ENCODE measurements around the gene NLRC3. TPM values are rescaled to one million over a fixed set of nuclear protein-coding genes. Genes with fewer than 3 reads are reported as not detected.
A peak's percentile ranks its signal among the peaks of the same experiment; 100 is the strongest.

Gene NLRC3
- polyA plus RNA-seq, 2 donors, result 0.41 to 0.81 TPM

DNA sequence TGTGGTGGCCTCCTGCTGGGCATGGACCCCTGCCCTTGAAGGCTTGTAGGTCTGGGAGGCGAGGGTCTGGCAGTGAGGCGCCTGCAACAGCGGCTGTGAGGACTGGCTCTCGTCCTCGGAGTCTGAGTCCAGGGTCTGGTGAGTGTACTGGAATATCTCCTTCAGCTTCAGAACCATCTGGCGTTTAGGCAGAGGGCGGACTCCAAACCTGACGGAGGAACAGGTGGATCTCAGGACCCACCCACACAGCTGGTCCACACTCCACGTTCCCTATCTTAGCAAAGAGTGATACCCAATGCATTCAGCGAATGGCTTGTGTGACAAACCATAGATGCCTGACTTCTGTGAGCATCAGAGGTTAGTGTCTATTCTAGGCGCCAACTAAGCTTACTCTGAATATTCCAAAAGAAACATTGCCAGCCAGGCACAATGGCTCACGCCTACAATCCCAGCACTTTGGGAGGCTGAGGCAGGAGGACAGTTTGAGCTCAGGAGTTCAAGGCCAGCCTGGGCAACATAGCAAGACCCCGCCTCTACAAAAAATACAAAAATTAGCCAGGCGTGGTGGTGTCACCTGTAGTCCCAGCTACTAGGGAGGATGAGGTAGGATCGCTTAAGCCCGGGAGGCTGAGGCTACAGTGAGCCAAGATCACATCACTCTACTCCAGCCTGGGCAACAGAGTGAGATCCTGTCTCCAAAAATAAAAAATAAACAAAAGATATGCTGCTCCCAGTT, 6.3 kb upstream of the NLRC3 start:
- Histone ChIP-seq H3K36me3 (ENCODE audit: control insufficient read depth in 2 of 2, insufficient read depth in 2 of 2, low read length in 1 of 2) (peaks cover 0 to 18% of the 10 kb centered on the region in 2 donors), H3K9me3 (ENCODE audit: control insufficient read depth in 2 of 2, insufficient read depth in 1 of 2, low read depth in 1 of 2, low read length in 1 of 2) (no peaks in the 10 kb centered on the region), H3K27ac (ENCODE audit: low read depth in 2 of 2, low read length in 1 of 2) (no peak overlapping the region), H3K4me1 (ENCODE audit: control insufficient read depth in 2 of 2, insufficient read depth in 2 of 2, low read length in 1 of 2) (peaks cover 0 to 3% of the 10 kb centered on the region in 2 donors), H3K4me3 (ENCODE audit: low read depth in 1 of 2, low read length in 2 of 2) (no peak overlapping the region), H3K27me3 (ENCODE audit: control insufficient read depth in 1 of 2, insufficient read depth in 2 of 2, low read length in 2 of 2) (no peaks in the 10 kb centered on the region)
- WGBS, 2 donors, result 96% methylated on average over 16 of the region's 16 CpGs

DNA sequence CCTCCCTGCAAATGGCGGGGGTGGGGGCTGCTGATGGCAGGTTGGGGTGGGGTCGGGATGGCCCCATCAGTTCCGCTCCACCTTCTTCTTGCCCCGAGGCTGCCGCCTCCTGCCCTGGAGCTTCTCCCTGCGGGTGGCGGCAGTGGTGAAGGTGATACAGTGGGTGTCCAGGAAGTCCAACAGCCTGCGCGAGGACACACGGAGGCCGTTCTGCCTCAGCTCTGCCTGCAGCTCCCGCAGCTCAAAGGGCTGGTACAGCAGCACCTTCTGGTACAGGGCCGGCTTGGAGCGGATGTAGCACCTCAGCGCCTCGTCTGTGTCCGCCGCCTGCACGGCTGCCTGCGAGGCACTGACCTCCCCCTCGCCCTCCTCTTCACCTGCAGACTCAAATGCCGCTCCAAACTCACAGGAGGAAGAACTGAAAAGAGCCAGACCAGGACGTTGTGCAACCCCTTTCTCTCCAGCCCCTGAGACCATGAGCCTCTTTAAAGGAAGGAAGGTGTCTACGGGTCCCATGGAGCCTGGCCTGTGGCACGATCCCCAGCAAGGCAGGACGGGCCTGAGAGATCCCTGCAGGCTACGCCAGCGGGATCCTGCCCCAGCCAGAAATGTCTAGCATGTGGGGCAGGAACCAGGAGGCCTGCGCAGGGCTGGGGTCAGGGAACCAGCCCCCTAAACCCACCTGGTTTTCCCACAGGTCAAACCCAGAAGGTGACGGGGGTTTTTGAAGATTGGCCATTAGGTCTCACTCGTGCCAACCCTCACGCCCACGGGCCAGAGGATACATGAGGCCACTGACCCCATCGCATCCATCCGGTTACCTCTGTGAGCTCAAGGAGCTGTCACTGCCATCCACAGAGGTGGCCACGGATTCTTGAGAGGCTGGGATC, 5.3 kb upstream of the NLRC3 start:
- Histone ChIP-seq H3K27ac (ENCODE audit: low read depth in 2 of 2, low read length in 1 of 2) (no peak overlapping the region), H3K27me3 (ENCODE audit: control insufficient read depth in 1 of 2, insufficient read depth in 2 of 2, low read length in 2 of 2) (no peaks in the 10 kb centered on the region), H3K4me3 (ENCODE audit: low read depth in 1 of 2, low read length in 2 of 2) (no peak overlapping the region), H3K36me3 (ENCODE audit: control insufficient read depth in 2 of 2, insufficient read depth in 2 of 2, low read length in 1 of 2) (peaks cover 0 to 18% of the 10 kb centered on the region in 2 donors), H3K4me1 (ENCODE audit: control insufficient read depth in 2 of 2, insufficient read depth in 2 of 2, low read length in 1 of 2) (peaks cover 0 to 3% of the 10 kb centered on the region in 2 donors), H3K9me3 (ENCODE audit: control insufficient read depth in 2 of 2, insufficient read depth in 1 of 2, low read depth in 1 of 2, low read length in 1 of 2) (no peaks in the 10 kb centered on the region)
- WGBS, 2 donors, result 92 to 93% methylated on average over 36 of the region's 36 CpGs

DNA sequence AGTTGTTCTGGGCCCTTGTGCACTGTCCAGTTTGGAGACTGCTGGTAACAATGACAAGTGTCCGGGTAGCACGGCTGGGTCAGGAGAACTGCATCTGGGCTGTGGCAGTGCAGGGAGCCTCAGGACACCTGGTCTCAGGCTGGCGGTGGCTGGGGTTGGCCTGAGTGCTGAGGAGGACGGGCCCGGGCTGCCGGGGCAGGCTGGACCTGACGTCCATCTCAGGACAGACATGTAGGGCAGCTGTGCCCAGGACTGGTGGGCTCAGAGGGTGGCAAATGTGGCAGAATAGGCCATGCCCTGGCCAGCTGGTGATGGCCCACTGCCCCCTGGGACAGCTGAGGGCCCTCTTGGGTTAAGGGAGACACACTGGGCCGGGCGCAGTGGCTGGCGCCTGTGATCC, 4.2 kb upstream of the NLRC3 start:
- WGBS, 2 donors, result 94 to 98% methylated on average over 10 of the region's 10 CpGs
- H3K4me3 ChIP-seq (ENCODE audit: low read depth in 1 of 2, low read length in 2 of 2), result no peak overlapping the region
- H3K4me1 ChIP-seq (ENCODE audit: control insufficient read depth in 2 of 2, insufficient read depth in 2 of 2, low read length in 1 of 2), result peaks cover 0 to 3% of the 10 kb centered on the region in 2 donors
- peaks cover 0 to 18% of the 10 kb centered on the region in 2 donors for H3K36me3 ChIP-seq (ENCODE audit: control insufficient read depth in 2 of 2, insufficient read depth in 2 of 2, low read length in 1 of 2)
- no peaks in the 10 kb centered on the region for H3K27me3 ChIP-seq (ENCODE audit: control insufficient read depth in 1 of 2, insufficient read depth in 2 of 2, low read length in 2 of 2)
- H3K27ac ChIP-seq (ENCODE audit: low read depth in 2 of 2, low read length in 1 of 2), result no peak overlapping the region
- no peaks in the 10 kb centered on the region for H3K9me3 ChIP-seq (ENCODE audit: control insufficient read depth in 2 of 2, insufficient read depth in 1 of 2, low read depth in 1 of 2, low read length in 1 of 2)

DNA sequence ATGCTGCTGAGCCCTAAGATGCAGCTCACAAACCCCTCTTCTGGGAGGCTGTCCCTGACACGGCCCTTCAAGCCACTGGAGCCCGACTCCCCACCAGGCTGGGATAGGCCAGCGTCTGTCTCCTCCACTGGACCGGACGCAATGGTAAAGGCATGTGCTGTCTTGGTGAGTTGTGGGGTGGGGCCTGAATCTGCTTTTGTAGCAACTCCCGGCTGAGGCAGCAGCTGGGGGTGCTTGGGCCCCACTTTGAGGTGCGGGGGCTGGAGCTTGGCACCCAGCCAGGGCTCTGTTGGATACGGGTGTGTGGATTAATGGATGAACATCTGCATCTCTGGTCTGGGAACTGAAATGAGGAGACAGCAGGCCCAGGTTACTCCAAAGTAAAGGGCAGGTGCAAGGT, 3.5 kb upstream of the NLRC3 start:
- Histone ChIP-seq H3K9me3 (ENCODE audit: control insufficient read depth in 2 of 2, insufficient read depth in 1 of 2, low read depth in 1 of 2, low read length in 1 of 2) (no peaks in the 10 kb centered on the region), H3K4me3 (ENCODE audit: low read depth in 1 of 2, low read length in 2 of 2) (no peak overlapping the region), H3K27ac (ENCODE audit: low read depth in 2 of 2, low read length in 1 of 2) (no peak overlapping the region), H3K36me3 (ENCODE audit: control insufficient read depth in 2 of 2, insufficient read depth in 2 of 2, low read length in 1 of 2) (peaks cover 0 to 18% of the 10 kb centered on the region in 2 donors), H3K4me1 (ENCODE audit: control insufficient read depth in 2 of 2, insufficient read depth in 2 of 2, low read length in 1 of 2) (peaks cover 0 to 3% of the 10 kb centered on the region in 2 donors), H3K27me3 (ENCODE audit: control insufficient read depth in 1 of 2, insufficient read depth in 2 of 2, low read length in 2 of 2) (no peaks in the 10 kb centered on the region)
- 41 to 55% methylated on average over 8 of the region's 8 CpGs for WGBS, 2 donors

DNA sequence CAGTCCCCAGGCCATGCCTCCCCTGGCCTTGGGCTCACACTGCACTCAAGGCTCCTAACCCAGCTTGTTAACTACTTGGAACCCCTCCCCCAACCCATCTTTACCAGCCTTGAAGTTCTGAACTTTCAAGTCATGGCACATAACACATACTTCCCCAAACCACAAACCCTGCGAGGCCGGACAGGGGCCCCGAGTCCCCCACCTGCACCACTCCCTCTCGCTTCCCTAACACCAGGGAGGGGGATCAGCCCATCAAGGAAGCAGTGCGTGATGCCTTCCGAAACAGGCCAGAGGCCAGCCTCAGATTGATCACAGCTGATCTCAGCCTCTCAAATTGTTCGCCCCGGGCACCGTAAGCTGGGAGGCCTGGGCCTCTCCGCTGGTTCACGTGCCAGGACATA, 3.0 kb upstream of the NLRC3 start:
- no peak overlapping the region for H3K27ac ChIP-seq (ENCODE audit: low read depth in 2 of 2, low read length in 1 of 2)
- peaks cover 0 to 3% of the 10 kb centered on the region in 2 donors for H3K4me1 ChIP-seq (ENCODE audit: control insufficient read depth in 2 of 2, insufficient read depth in 2 of 2, low read length in 1 of 2)
- H3K36me3 ChIP-seq (ENCODE audit: control insufficient read depth in 2 of 2, insufficient read depth in 2 of 2, low read length in 1 of 2), result peaks cover 0 to 18% of the 10 kb centered on the region in 2 donors
- no peaks in the 10 kb centered on the region for H3K27me3 ChIP-seq (ENCODE audit: control insufficient read depth in 1 of 2, insufficient read depth in 2 of 2, low read length in 2 of 2)
- WGBS, 2 donors, result 49 to 72% methylated on average over 11 of the region's 11 CpGs
- H3K4me3 ChIP-seq (ENCODE audit: low read depth in 1 of 2, low read length in 2 of 2), result no peak overlapping the region
- no peaks in the 10 kb centered on the region for H3K9me3 ChIP-seq (ENCODE audit: control insufficient read depth in 2 of 2, insufficient read depth in 1 of 2, low read depth in 1 of 2, low read length in 1 of 2)

DNA sequence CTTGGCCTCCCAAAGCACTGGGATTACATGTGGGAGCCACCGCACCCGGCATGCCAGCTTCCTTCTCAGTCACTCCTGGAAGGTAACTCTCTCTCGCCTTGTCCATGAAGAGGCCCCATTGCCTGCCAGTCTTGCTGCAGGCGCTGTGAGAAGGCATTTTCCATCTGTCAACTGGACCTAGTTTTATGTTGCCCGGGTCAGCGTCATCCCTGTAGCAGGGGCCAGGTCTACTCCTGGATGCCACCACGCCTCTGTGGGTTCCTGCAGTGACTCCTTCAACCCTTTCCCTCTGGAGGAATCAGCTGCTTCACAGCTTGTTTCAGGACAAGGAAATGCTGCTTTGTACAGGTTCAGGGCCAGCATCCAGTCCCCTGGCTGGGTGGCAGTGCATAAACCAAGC, 2.6 kb upstream of the NLRC3 start:
- WGBS, 2 donors, result 92 to 94% methylated on average over 7 of the region's 7 CpGs
- Histone ChIP-seq H3K4me1 (ENCODE audit: control insufficient read depth in 2 of 2, insufficient read depth in 2 of 2, low read length in 1 of 2) (peaks cover 0 to 3% of the 10 kb centered on the region in 2 donors), H3K9me3 (ENCODE audit: control insufficient read depth in 2 of 2, insufficient read depth in 1 of 2, low read depth in 1 of 2, low read length in 1 of 2) (no peaks in the 10 kb centered on the region), H3K27me3 (ENCODE audit: control insufficient read depth in 1 of 2, insufficient read depth in 2 of 2, low read length in 2 of 2) (no peaks in the 10 kb centered on the region), H3K27ac (ENCODE audit: low read depth in 2 of 2, low read length in 1 of 2) (no peak overlapping the region), H3K4me3 (ENCODE audit: low read depth in 1 of 2, low read length in 2 of 2) (no peak overlapping the region), H3K36me3 (ENCODE audit: control insufficient read depth in 2 of 2, insufficient read depth in 2 of 2, low read length in 1 of 2) (peaks cover 0 to 18% of the 10 kb centered on the region in 2 donors)

DNA sequence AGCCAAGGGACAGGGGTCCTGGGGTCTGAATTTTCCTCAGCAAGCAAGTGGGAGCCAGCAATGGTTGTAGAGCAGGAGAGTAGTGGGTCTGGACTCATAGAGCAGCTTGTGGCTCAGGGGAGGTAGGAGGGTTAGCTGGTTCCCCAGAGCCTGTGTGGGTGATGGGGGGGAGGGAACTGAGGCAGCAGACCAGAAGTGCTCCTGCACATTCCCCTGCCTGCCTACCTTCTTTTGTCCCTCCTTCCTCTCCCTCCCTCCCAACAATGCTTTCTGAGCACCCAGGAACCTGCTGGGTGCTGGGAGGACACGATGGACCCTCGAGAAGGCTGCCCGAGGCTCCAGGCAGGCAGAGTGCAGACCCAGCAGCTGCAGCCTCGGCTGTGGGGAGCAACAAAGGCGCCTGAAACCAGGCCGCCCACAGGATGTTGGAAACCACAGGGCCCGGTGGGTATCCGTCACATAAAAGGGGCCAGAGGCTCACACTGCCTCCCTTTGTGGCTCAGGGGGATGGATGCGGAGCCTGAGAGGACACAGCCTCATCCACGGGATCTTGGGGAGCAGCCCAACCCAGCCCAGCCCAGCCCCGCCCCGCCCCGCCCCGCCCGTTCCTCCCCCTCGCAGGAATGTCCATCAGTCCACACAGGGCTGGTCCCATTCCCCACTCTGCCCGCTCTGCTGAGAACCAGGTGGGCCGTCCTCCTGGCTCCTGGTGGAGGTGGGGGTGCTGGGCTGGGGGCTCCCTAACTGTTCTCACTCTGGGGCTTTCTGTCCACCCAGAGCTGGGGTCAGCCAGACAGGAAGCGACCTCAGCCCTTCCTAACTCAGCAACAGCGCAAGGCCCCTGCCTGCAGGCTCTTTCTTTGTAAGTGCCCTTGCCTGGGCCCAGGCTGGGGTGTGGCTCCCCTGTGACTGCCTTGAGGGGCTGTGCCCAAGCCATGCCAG, 1.7 kb upstream of the NLRC3 start:
- Histone ChIP-seq H3K27me3 (ENCODE audit: control insufficient read depth in 1 of 2, insufficient read depth in 2 of 2, low read length in 2 of 2) (no peaks in the 10 kb centered on the region), H3K36me3 (ENCODE audit: control insufficient read depth in 2 of 2, insufficient read depth in 2 of 2, low read length in 1 of 2) (peaks cover 0 to 16% of the 10 kb centered on the region in 2 donors), H3K4me1 (ENCODE audit: control insufficient read depth in 2 of 2, insufficient read depth in 2 of 2, low read length in 1 of 2) (peaks cover 0 to 3% of the 10 kb centered on the region in 2 donors), H3K9me3 (ENCODE audit: control insufficient read depth in 2 of 2, insufficient read depth in 1 of 2, low read depth in 1 of 2, low read length in 1 of 2) (no peaks in the 10 kb centered on the region), H3K27ac (ENCODE audit: low read depth in 2 of 2, low read length in 1 of 2) (peak overlapping the region in 1 of 2 donors; percentile 18), H3K4me3 (ENCODE audit: low read depth in 1 of 2, low read length in 2 of 2) (no peak overlapping the region)
- WGBS, 2 donors, result 38 to 43% methylated on average over 18 to 20 of the region's 20 CpGs

DNA sequence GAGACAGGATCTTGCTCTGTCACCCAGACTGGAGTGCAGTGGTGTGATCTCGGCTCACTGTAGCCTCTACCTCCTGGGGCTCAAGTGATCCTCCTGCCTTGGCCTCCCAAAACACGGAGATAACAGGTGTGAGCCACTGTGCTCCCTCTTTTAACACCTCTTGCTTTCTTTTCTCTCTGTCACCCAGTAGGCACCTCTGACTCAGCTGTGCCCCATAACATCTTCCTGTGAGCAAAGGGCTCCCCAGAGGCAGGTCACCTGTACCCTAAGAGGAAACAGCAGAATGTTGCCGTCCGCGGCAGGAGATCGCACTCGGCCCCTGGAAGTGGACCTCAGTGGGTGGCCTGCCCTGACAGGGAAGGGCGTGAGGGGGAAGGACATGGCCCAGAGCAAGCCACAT, 918 bp upstream of the NLRC3 start:
- peaks cover 0 to 3% of the 10 kb centered on the region in 2 donors for H3K4me1 ChIP-seq (ENCODE audit: control insufficient read depth in 2 of 2, insufficient read depth in 2 of 2, low read length in 1 of 2)
- H3K36me3 ChIP-seq (ENCODE audit: control insufficient read depth in 2 of 2, insufficient read depth in 2 of 2, low read length in 1 of 2), result peaks cover 0 to 9% of the 10 kb centered on the region in 2 donors
- no peaks in the 10 kb centered on the region for H3K9me3 ChIP-seq (ENCODE audit: control insufficient read depth in 2 of 2, insufficient read depth in 1 of 2, low read depth in 1 of 2, low read length in 1 of 2)
- WGBS, 2 donors, result 71 to 83% methylated on average over 8 of the region's 8 CpGs
- no peak overlapping the region for H3K27ac ChIP-seq (ENCODE audit: low read depth in 2 of 2, low read length in 1 of 2)
- no peaks in the 10 kb centered on the region for H3K27me3 ChIP-seq (ENCODE audit: control insufficient read depth in 1 of 2, insufficient read depth in 2 of 2, low read length in 2 of 2)
- H3K4me3 ChIP-seq (ENCODE audit: low read depth in 1 of 2, low read length in 2 of 2), result no peak overlapping the region

DNA sequence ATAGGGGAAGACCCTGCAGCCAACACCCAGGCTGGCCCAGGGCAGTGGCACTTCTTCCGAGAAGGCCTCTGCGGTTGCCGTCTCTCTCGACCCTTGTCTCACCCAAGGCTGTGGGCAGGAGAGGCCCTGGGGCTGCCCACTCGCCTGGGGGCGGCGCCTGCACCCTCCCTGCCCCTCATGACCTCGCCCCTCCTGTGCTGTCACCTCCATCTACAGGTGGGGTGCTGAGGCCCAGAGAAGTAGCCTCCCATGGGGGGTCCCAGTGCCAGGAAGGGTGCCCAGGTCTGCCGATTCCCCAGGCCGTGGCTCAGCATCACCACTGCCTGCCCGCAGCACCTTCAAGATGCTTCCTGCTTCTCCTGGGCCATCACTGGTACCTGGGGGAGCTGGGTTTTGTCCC, 992 bp downstream of the NLRC3 start:
- Histone ChIP-seq H3K9me3 (ENCODE audit: control insufficient read depth in 2 of 2, insufficient read depth in 1 of 2, low read depth in 1 of 2, low read length in 1 of 2) (no peaks in the 10 kb centered on the region), H3K27me3 (ENCODE audit: control insufficient read depth in 1 of 2, insufficient read depth in 2 of 2, low read length in 2 of 2) (no peaks in the 10 kb centered on the region), H3K4me1 (ENCODE audit: control insufficient read depth in 2 of 2, insufficient read depth in 2 of 2, low read length in 1 of 2) (peaks cover 0 to 3% of the 10 kb centered on the region in 2 donors), H3K27ac (ENCODE audit: low read depth in 2 of 2, low read length in 1 of 2) (no peak overlapping the region), H3K4me3 (ENCODE audit: low read depth in 1 of 2, low read length in 2 of 2) (peak overlapping the region in 1 of 2 donors; percentile 37), H3K36me3 (ENCODE audit: control insufficient read depth in 2 of 2, insufficient read depth in 2 of 2, low read length in 1 of 2) (no peaks in the 10 kb centered on the region)
- 68 to 75% methylated on average over 9 to 11 of the region's 11 CpGs for WGBS, 2 donors
